DOHH2 (cell line): ENCODE measurements around the gene DMGDH.

Experiments
- H3F3A ChIP-seq: fragments of 200-600 bp; sonication (generic), shearing (Covaris generic); 2 replicates; pipeline ENCODE4 v1.6.0; 2016; ENCODE audit warnings: antibody characterized with exemption, mild to moderate bottlenecking; ENCODE audit not compliant: control insufficient read depth, insufficient read depth
- H3K27ac ChIP-seq: fragments of 200-600 bp; sonication (generic); 2 replicates; pipeline ENCODE4 v1.5.1; 2014; ENCODE audit warnings: low read depth, mild to moderate bottlenecking, low read length, moderate library complexity
- H3K27me3 ChIP-seq: fragments of 200-600 bp; sonication (generic); 2 replicates; pipeline ENCODE4 v1.6.1; 2014; ENCODE audit warnings: mild to moderate bottlenecking, low read length, mixed read lengths; ENCODE audit not compliant: control insufficient read depth
- H3K36me3 ChIP-seq: fragments of 200-600 bp; sonication (generic); 2 replicates; pipeline ENCODE4 v1.6.1; 2014; ENCODE audit warnings: mild to moderate bottlenecking, low read length, moderate library complexity, mixed read lengths; ENCODE audit not compliant: control insufficient read depth
- H3K4me1 ChIP-seq: fragments of 200-600 bp; sonication (generic); 2 replicates; pipeline ENCODE4 v1.6.1; 2014; ENCODE audit warnings: mild to moderate bottlenecking, low read length, mixed read lengths; ENCODE audit not compliant: control insufficient read depth
- H3K4me2 ChIP-seq: fragments of 200-600 bp; sonication (generic); 2 replicates; pipeline ENCODE4 v1.6.0; 2014; ENCODE audit warnings: mild to moderate bottlenecking, low read length, moderate library complexity
- H3K4me3 ChIP-seq: fragments of 200-600 bp; sonication (generic); 2 replicates; pipeline ENCODE4 v1.5.1; 2014; ENCODE audit warnings: mild to moderate bottlenecking, low read length, mixed read lengths
- H3K79me2 ChIP-seq: fragments of 200-600 bp; sonication (generic); 2 replicates; pipeline ENCODE4 v1.6.1; 2014; ENCODE audit warnings: mild to moderate bottlenecking, low read length, mixed read lengths; ENCODE audit not compliant: control insufficient read depth
- H3K9me2 ChIP-seq: fragments of 200-600 bp; sonication (generic); replicated peaks from 2 replicates; pipeline ENCODE4 v1.6.1; 2014; ENCODE audit warnings: mild to moderate bottlenecking, low read length, mixed read lengths; ENCODE audit not compliant: control insufficient read depth
- H3K9me3 ChIP-seq: fragments of 200-600 bp; sonication (generic); 2 replicates; pipeline ENCODE4 v1.6.1; 2014; ENCODE audit warnings: antibody characterized with exemption, low read length, mixed read lengths; ENCODE audit not compliant: control insufficient read depth, insufficient read depth
- H4K20me1 ChIP-seq: fragments of 200-600 bp; sonication (generic); 2 replicates; pipeline ENCODE4 v1.6.0; 2014; ENCODE audit warnings: low read depth, mild to moderate bottlenecking, antibody characterized with exemption, low read length, moderate library complexity; ENCODE audit not compliant: control insufficient read depth, insufficient read depth
- CTCF ChIP-seq: fragments of 200-600 bp; sonication (generic); IDR thresholded peaks from one replicate; pipeline ENCODE4 v1.5.1; 2014; ENCODE audit warnings: antibody characterized with exemption, mild to moderate bottlenecking, low read depth, low read length; ENCODE audit not compliant: poor library complexity, severe bottlenecking
- EZH2phosphoT487 ChIP-seq: fragments of 200-600 bp; sonication (generic); IDR thresholded peaks from 2 replicates; pipeline ENCODE4 v1.6.1; 2017; ENCODE audit warnings: borderline replicate concordance, mild to moderate bottlenecking, antibody characterized with exemption, low read length, moderate library complexity, mixed read lengths

DMGDH gene

GRCh38 chr5:79086116-79086515 lies 16.6 kb upstream of the DMGDH start:
- Histone ChIP-seq H3K27me3 (peaks cover 8% of the 10 kb centered on the region; the same call in 1 of the 2 replicates), H3K27ac (no peak overlapping the region), H3F3A (no peaks in the 10 kb centered on the region), H3K4me3 (no peak overlapping the region), H3K4me2 (no peak overlapping the region), H3K4me1 (no peaks in the 10 kb centered on the region), H4K20me1 (no peaks in the 10 kb centered on the region), H3K36me3 (no peaks in the 10 kb centered on the region), H3K9me3 (no peaks in the 10 kb centered on the region), H3K79me2 (no peaks in the 10 kb centered on the region), H3K9me2 (no peaks in the 10 kb centered on the region)
- TF ChIP-seq EZH2phosphoT487 (no peak), CTCF (no peak)

GRCh38 chr5:79081779-79082178 lies 12.3 kb upstream of the DMGDH start:
- Histone ChIP-seq H3K4me1 (no peaks in the 10 kb centered on the region), H3F3A (no peaks in the 10 kb centered on the region), H3K9me2 (no peaks in the 10 kb centered on the region), H3K4me3 (no peak overlapping the region), H3K27ac (no peak overlapping the region), H3K36me3 (no peaks in the 10 kb centered on the region), H3K4me2 (no peak overlapping the region), H3K27me3 (peaks cover 8% of the 10 kb centered on the region; the same call in 1 of the 2 replicates), H4K20me1 (no peaks in the 10 kb centered on the region), H3K79me2 (no peaks in the 10 kb centered on the region), H3K9me3 (no peaks in the 10 kb centered on the region)
- TF ChIP-seq CTCF (no peak), EZH2phosphoT487 (no peak)

- H3K4me2 ChIP-seq = no peak overlapping the region
- H3K4me3 ChIP-seq = no peak overlapping the region
- no peaks in the 10 kb centered on the region for H3K9me2 ChIP-seq
- no peak for TF ChIP-seq EZH2phosphoT487
- TF ChIP-seq CTCF = no peak
- no peaks in the 10 kb centered on the region for H3K9me3 ChIP-seq
- no peaks in the 10 kb centered on the region for H4K20me1 ChIP-seq
- no peaks in the 10 kb centered on the region for H3K4me1 ChIP-seq
- H3K27me3 ChIP-seq = peaks cover 2% of the 10 kb centered on the region; the same call in 1 of the 2 replicates
- H3F3A ChIP-seq = no peaks in the 10 kb centered on the region
- H3K36me3 ChIP-seq = no peaks in the 10 kb centered on the region
- no peaks in the 10 kb centered on the region for H3K79me2 ChIP-seq
- no peak overlapping the region for H3K27ac ChIP-seq
These were observed 11.3 kb upstream of the DMGDH start for GRCh38 chr5:79080804-79081203.
